Right lobe of liver (tissue), 4 donors: ENCODE results near the gene BLOC1S4.

ENCODE experiments used
- POLR2A ChIP-seq: fragments of 450-650 bp; IDR thresholded peaks from one replicate; pipeline ENCODE4 v1.6.1; 2017; ENCODE audit warnings: antibody characterized with exemption, mild to moderate bottlenecking
- TF ChIP-seq, protein P1 (sequence below), 4 donors: fragments of 200-600 bp in 3 of 4; fragments of 450-650 bp in 1 of 4; IDR thresholded peaks; one replicate each; pipeline versions ENCODE4 v1.5.1 to v1.8.0; 2016 to 2022; ENCODE audit warnings: antibody characterized with exemption in 4 of 4, mild to moderate bottlenecking in 2 of 4
- donor health status: DM: no; HTN: no; CAD: no.
- donor health status: DM: no; HTN: no; CAD: no.
- donor health status: DM: no; HTN: yes; CAD: no.

DNA sequence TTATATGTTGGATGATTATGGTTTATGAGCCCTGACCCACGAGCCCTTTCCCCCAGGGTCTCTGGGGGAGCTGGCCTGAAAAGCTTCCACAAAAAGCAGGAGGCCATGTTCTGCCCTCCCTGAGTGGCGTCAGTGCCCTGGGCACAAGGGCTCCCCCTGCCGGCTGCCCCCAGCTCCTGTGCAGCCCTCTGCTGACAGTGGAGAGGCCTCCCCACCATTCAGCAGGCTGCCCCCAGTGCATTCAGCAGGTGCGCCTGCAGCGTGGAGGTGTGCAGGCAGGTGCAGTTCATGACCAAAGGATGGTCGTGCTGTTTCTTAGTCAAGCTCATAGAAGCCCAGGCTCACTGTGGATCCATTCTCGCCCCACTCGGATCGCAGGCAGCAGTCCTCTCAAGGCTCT is 34.8 kb upstream of the BLOC1S4 start:
- TF ChIP-seq POLR2A = no peak
- TF ChIP-seq, protein P1, sequence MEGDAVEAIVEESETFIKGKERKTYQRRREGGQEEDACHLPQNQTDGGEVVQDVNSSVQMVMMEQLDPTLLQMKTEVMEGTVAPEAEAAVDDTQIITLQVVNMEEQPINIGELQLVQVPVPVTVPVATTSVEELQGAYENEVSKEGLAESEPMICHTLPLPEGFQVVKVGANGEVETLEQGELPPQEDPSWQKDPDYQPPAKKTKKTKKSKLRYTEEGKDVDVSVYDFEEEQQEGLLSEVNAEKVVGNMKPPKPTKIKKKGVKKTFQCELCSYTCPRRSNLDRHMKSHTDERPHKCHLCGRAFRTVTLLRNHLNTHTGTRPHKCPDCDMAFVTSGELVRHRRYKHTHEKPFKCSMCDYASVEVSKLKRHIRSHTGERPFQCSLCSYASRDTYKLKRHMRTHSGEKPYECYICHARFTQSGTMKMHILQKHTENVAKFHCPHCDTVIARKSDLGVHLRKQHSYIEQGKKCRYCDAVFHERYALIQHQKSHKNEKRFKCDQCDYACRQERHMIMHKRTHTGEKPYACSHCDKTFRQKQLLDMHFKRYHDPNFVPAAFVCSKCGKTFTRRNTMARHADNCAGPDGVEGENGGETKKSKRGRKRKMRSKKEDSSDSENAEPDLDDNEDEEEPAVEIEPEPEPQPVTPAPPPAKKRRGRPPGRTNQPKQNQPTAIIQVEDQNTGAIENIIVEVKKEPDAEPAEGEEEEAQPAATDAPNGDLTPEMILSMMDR (IDR thresholded peaks at IDR 0.05) = peak; percentile 6 to 50 (median 30)
